Adrenal gland (tissue), 12 donors: ENCODE measurements around the gene STX18. TPM values are rescaled to one million over a fixed set of nuclear protein-coding genes. Genes with fewer than 3 reads are reported as not detected.

ENCODE experiments used
- DNase-seq, 7 donors: peaks; one replicate each; pipeline ENCODE4 v3.0.0-alpha.2; 2019 to 2020
- H3K27ac ChIP-seq, 5 donors: fragments of 200-600 bp; sonication (generic) in 4 of 5; 1 replicate in 3 of 5; 2 replicates in 2 of 5; pipeline versions ENCODE4 v1.5.1 to v1.8.0; 2016 to 2020; ENCODE audit warnings: mild to moderate bottlenecking in 1 of 5
- H3K27me3 ChIP-seq: fragments of 200-600 bp; 2 replicates; pipeline ENCODE4 v1.8.0; 2021
- H3K36me3 ChIP-seq, 2 donors: fragments of 200-600 bp; replicated peaks in 1 of 2; 1 replicate in 1 of 2; 2 replicates in 1 of 2; pipeline versions ENCODE4 v1.5.1 to v1.8.0; 2018 to 2022
- H3K4me1 ChIP-seq, 2 donors: fragments of 200-600 bp; replicated peaks in 1 of 2; 1 replicate in 1 of 2; 2 replicates in 1 of 2; pipeline versions ENCODE4 v1.5.1 to v1.8.0; 2018 to 2021
- H3K4me3 ChIP-seq, 4 donors: fragments of 200-600 bp; sonication (generic) in 3 of 4; one replicate each; pipeline ENCODE4 v1.5.1; 2016 to 2018
- H3K9me3 ChIP-seq, 3 donors: fragments of 200-600 bp; sonication (generic) in 1 of 3; replicated peaks in 1 of 3; 1 replicate in 2 of 3; 2 replicates in 1 of 3; pipeline versions ENCODE4 v1.5.1 to v1.8.0; 2016 to 2021
- POLR2A ChIP-seq, 2 donors: fragments of 450-650 bp; IDR thresholded peaks; one replicate each; pipeline ENCODE4 v1.6.1; 2017; ENCODE audit warnings: antibody characterized with exemption in 2 of 2, mild to moderate bottlenecking in 2 of 2, moderate library complexity in 1 of 2
- whole genome bisulfite sequencing, 4 donors: extraction: QIAGEN DNeasy Blood & Tissue Kit in 2 of 4; methylation state at CpG; one replicate each; pipeline versions ENCODE4 v1.1.5 to v1.1.7; 2013 to 2017; 5-methylcytosine and 5-hydroxymethylcytosine counted together
- intact Hi-C, 2 donors: fragments of 100-400 bp; cut with DNase I; formaldehyde crosslinking; loops; one replicate each; pipeline versions ENCODE4 v1.14.1 to v1.15.0; 2022 to 2023
- polyA plus RNA-seq, 3 donors: library from polyadenylated mRNA; stranded (reverse); fragments of 200-250 nt in 2 of 3; fragments of 350-450 nt in 1 of 3; fragmentation: Illumina TruSeq in 1 of 3; extraction: RNeasy Lipid Tissue Mini Kit (QIAGEN cat#74804) in 1 of 3; gene quantifications; one replicate each; pipeline ENCODE4 v1.2.3, GENCODE V29; 2013 to 2014
- total RNA-seq, 9 donors: library from RNA; depleted of rRNA in 4 of 9; stranded (reverse); fragments of >200 nt in 4 of 9; fragments of 120-200 nt in 1 of 9; fragmentation: NEBNext Ultra II Directional in 1 of 9; extraction: Animal tissue kit (Norgen Biotek cat#: 25700) in 1 of 9; gene quantifications; one replicate each; pipeline versions ENCODE4 v1.1.0 to v1.2.4, GENCODE V29; 2013 to 2023
- TF ChIP-seq, protein P1 (sequence below), 6 experiments: fragments of 450-650 bp in 4 of 6; fragments of 200-600 bp in 2 of 6; sonication (generic) in 1 of 6; IDR thresholded peaks; 1 replicate in 5 of 6; 2 replicates in 1 of 6; pipeline versions ENCODE4 v1.5.1 to v1.8.0; 2016 to 2021; ENCODE audit warnings: antibody characterized with exemption in 6 of 6, mild to moderate bottlenecking in 2 of 6, moderate library complexity in 1 of 6
- donor health status: healthy with polysubstance abuse.
- donor health status: Bipolar disorder and iron deficiency.
- donor health status: DM: yes; HTN: yes; CAD: no.
- donor health status: DM: no; HTN: no; CAD: no.
- donor health status: DM: no; HTN: no; CAD: no.
- donor health status: DM: yes; HTN: yes; CAD: no.

The STX18 gene
- total and polyA plus RNA-seq, 12 donors = 28.6 to 88.5 (median 38.1) TPM

DNA sequence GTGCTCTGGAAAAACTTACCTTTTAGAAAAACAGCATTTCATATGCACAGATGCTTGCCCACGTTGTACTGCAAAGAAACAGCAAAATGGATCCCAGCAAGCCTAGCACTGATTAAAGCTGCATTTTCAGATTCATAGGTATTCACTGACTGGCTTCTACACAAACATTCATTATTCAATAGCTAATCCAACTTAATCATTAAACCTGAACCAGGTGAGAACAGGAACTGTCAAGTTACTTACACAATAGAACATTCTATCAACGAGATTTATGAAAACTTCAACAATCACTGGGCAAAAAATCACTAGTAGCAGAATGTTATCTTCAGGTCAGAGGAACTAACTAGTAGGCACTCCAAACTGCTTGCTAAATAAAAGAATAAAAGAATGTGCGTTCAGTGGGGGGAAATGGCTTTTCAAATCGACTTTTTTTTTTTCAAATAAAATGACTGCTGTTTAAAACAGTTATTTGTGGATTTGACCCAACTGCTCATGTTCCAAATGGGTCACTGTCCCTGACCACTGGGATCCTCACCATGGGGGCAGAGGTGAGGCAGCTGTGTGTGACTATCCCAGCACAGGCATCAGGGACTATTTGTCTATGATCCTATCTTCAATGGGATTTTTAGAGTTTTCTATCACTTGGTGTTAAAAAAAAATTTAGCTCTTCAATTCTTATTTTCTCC lies 42.3 kb downstream of the STX18 start:
- Histone ChIP-seq H3K27ac (no peak overlapping the region), H3K4me3 (no peak overlapping the region), H3K4me1 (peaks cover 18 to 37% of the 10 kb centered on the region in 2 donors), H3K36me3 (no peaks in the 10 kb centered on the region), H3K27me3 (no peaks in the 10 kb centered on the region), H3K9me3 (no peaks in the 10 kb centered on the region)
- TF ChIP-seq, protein P1, sequence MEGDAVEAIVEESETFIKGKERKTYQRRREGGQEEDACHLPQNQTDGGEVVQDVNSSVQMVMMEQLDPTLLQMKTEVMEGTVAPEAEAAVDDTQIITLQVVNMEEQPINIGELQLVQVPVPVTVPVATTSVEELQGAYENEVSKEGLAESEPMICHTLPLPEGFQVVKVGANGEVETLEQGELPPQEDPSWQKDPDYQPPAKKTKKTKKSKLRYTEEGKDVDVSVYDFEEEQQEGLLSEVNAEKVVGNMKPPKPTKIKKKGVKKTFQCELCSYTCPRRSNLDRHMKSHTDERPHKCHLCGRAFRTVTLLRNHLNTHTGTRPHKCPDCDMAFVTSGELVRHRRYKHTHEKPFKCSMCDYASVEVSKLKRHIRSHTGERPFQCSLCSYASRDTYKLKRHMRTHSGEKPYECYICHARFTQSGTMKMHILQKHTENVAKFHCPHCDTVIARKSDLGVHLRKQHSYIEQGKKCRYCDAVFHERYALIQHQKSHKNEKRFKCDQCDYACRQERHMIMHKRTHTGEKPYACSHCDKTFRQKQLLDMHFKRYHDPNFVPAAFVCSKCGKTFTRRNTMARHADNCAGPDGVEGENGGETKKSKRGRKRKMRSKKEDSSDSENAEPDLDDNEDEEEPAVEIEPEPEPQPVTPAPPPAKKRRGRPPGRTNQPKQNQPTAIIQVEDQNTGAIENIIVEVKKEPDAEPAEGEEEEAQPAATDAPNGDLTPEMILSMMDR (IDR thresholded peaks at IDR 0.05) = no peak
- TF ChIP-seq POLR2A (IDR thresholded peaks at IDR 0.05) = no peak
- no peak for DNase-seq
- intact Hi-C loops = no loop called here
- 73 to 85% (median 79%) methylated on average over 4 of the region's 4 CpGs for WGBS, 4 donors

DNA sequence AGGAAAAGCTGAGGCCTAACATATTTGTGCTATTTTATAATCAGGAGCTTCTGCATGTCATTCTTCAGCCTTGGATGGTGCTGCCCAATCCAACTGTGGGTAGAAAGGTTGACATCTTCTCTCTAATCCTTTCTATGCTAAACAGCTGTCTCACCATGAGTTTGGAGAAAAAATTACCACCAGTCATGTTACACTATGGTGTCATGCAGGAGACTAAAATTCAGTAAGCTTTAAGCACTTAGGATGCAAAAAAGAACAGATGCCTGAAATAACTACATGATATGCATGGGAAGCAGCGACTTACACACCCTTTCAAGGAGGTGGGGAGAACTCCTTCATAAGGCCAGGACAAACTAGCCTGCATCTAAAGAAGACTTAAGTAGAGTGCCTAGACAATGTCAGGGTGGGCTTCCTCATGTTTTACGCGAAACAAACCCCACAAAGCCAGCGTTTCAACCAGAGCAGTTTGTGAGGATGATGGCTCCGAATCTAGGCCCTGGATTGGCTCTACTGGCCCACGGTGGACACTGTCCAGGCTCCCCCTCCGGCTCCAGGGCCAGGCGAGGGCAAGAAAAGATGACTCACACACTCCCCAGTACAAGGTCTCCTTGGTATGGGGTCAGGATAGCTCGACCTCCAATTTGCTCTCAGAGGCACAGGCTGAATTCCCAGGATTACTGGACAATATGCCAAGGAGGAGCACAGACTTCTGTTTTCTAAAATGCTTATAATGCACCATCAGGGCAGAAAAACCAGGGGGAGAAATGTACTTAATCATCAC lies 45.1 kb downstream of the STX18 start:
- DNase-seq = peak; percentile 64 to 86 (median 83)
- intact Hi-C loops = no loop called here
- no peak overlapping the region for H3K4me3 ChIP-seq
- H3K36me3 ChIP-seq = no peaks in the 10 kb centered on the region
- WGBS, 4 donors = 44 to 62% (median 55%) methylated on average over 9 of the region's 9 CpGs
- H3K27me3 ChIP-seq = no peaks in the 10 kb centered on the region
- TF ChIP-seq POLR2A (IDR thresholded peaks at IDR 0.05) = no peak
- TF ChIP-seq, protein P1 (IDR thresholded peaks at IDR 0.05) = no peak
- H3K27ac ChIP-seq = peak overlapping the region in 4 of 5 donors; percentile 10 to 83 (median 46)
- H3K9me3 ChIP-seq = no peaks in the 10 kb centered on the region
- H3K4me1 ChIP-seq = peaks cover 14 to 28% of the 10 kb centered on the region in 2 donors

DNA sequence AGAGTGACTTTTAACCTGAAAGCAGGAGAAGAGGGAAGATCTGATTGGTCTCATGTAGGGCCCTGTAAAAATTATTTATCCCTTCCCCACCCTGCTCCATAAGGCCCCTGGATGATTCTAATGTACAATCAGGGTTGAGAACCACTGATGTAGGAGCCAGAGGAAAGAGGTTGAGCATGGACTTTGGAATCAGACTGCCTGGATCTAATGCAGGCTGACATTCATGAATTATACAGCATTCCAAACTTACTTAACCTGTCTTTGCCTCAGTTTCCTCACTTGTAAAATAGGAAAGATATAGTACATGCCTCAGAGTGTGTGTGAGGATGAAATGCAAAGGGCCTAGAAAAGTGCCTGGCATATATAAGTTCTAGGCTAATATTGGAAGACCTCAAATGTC lies 47.0 kb downstream of the STX18 start:
- Histone ChIP-seq H3K36me3 (no peaks in the 10 kb centered on the region), H3K27ac (no peak overlapping the region)
- TF ChIP-seq, protein P1 (IDR thresholded peaks at IDR 0.05) = no peak
- TF ChIP-seq POLR2A (IDR thresholded peaks at IDR 0.05) = no peak

DNA sequence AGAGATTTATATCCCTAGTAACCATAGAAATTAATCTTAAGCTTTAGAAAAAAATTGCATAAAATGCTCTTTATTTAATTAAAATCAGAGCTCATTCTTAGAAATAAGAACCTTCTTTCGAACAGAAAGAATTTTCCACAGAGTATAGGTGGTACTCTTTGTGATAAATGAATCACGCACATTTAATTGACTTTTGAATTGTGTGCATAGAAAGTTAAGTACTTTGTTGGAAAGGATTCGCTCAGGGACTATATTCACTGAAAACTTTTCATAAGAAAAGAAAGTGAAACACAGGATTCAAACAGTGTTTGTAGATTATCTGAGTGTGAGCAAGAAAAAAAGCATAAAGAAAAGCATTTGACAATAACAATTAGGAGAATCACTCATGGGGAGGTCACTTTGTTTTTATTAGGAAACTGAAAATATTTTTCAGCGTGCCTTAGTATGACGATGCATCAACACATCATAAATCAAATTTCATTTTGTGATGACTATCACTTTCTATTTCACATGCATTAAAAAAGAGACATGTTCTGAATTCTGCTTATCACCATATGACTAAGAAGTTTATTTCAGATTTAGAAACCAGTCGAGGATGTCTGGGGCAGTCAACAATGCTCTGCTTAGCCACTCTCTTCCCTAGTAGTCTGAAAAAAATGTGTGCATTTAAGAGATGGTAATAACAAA lies 49.5 kb downstream of the STX18 start:
- Histone ChIP-seq H3K9me3 (no peaks in the 10 kb centered on the region), H3K36me3 (no peaks in the 10 kb centered on the region), H3K4me1 (peaks cover 18 to 23% of the 10 kb centered on the region in 2 donors), H3K27me3 (no peaks in the 10 kb centered on the region), H3K4me3 (peak overlapping the region in 3 of 4 donors; percentile 15 to 32 (median 21)), H3K27ac (peak overlapping the region in 4 of 5 donors; percentile 38 to 70 (median 46))
- 17 to 31% (median 27%) methylated on average over 6 of the region's 6 CpGs for WGBS, 4 donors
- intact Hi-C loops = no loop called here
- no peak for DNase-seq
- peak in 1 of 2 donors; percentile 10 for TF ChIP-seq POLR2A (IDR thresholded peaks at IDR 0.05)
- TF ChIP-seq, protein P1 (IDR thresholded peaks at IDR 0.05) = no peak

More for the DNA sequence above, 47.0 kb downstream of the STX18 start:
- Histone ChIP-seq H3K9me3 (no peaks in the 10 kb centered on the region), H3K4me3 (no peak overlapping the region), H3K27me3 (no peaks in the 10 kb centered on the region), H3K4me1 (peaks cover 21 to 27% of the 10 kb centered on the region in 2 donors)
- DNase-seq = no peak
- intact Hi-C loops = no loop called here
